Hematopoietic multipotent progenitor cell treated with erythropoietin and hydrocortisone succinate and interleukin-3 and kit ligand, for 6 days (in vitro differentiated cells): ENCODE data around the gene PLIN1.

Source experiments
- DNase-seq: peaks from one replicate; pipeline ENCODE4 v3.0.0-alpha.2; 2015

The PLIN1 gene

DNA sequence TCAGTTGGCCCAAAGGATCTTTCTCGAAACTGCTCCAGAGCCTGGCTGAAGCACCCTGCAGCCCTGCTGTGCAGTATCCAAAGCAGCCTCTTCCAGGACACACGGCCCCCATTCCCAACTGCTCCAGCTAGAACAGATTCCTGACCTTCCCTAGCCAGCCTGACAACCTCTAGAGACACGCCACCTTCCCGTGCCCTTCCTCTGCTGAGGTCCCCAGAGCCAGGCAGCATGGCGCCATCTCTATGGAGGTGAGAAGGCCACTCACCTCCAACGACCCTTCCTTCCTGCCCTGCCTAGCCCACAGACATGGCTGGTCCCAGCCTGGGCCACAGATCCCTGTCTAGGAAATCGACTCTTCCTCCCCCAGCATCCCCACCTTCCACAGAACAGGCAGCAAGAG lies 27.0 kb downstream of the PLIN1 start:
- no peak for DNase-seq

DNA sequence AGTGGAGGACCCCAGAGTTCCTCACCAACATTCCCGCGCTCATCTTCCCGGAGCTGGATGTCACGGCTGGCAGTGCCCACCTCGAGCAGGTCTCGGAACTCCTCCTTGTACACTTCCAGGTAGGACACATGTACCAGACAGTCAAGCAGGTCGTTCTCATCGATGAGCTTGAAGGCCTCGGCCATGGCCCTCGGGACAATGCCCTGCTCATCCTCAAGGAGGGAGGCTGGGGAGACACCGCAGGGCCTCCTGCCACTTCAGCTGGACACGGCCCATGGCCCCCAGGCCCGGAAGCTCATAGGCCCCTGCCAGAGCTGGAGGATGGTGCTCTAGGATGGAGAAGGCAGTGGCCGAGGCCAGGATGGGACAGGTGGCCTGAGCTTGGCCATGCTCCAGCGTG lies 29.5 kb downstream of the PLIN1 start:
- no peak for DNase-seq

DNA sequence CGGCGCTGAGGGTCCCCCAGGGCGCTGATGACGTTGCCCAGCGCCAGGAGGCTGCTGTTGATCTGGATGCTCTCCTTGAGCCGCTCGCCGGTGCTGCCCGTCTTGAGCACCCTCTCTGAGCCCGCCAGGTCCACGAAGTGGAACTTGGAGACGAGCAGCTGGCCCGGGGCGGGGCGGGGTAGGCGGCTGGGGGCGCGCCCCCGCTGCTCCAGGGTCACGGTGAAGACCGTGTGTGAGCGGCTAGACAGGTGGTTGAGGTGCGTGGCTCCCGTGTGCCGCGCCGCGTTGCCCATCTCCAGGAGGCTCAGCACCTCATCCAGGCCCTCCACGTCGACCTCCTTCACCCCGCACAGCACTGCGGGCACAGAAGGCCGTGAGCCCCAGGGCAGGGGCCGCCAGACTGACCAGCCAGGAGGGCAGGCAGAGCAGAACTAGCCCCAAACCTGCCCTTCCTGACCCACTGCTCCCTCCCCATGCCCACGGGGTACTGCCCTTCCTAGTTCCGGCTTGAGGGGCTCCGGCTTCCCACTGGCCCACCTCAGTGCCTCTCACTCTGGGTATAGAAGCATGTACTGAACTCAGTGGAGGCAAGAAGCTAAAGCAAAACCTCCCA lies 30.0 kb downstream of the PLIN1 start:
- no peak for DNase-seq

GRCh38 chr15:89648106-89649012 lies 30.8 kb downstream of the PLIN1 start:
- DNase-seq: no peak

DNA sequence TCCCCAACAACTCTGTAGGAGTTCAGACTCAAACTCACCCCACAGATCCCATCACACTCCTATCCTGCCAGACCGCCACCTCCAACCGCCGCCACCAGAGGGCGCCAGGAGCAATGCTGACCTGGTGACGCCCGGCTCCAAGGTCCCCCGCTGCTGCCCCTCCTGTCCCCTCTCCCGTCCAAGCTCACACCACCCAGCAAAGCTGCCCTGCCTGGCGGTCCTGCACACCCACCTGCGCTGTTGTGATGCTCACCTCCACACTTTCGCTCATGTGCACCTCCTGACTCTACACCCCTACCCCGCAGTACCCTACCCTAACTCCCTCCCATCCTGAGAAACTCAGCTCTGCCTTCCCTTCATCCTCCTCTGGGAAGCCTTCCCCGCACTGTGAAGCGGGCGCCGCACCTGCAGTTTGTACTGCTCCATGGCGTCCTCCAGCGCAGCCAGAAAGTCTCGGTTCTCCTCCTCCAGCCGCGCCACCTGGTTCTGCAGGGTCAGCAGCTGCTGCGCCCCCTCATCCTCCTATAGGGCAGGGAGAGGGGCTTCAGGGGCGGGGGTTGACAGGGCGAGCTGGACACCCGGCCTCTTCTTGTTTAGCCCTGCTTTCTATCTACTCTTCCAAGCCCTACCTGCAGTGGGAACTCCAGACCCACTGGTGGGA lies 31.8 kb downstream of the PLIN1 start:
- DNase-seq: peak; percentile 77

DNA sequence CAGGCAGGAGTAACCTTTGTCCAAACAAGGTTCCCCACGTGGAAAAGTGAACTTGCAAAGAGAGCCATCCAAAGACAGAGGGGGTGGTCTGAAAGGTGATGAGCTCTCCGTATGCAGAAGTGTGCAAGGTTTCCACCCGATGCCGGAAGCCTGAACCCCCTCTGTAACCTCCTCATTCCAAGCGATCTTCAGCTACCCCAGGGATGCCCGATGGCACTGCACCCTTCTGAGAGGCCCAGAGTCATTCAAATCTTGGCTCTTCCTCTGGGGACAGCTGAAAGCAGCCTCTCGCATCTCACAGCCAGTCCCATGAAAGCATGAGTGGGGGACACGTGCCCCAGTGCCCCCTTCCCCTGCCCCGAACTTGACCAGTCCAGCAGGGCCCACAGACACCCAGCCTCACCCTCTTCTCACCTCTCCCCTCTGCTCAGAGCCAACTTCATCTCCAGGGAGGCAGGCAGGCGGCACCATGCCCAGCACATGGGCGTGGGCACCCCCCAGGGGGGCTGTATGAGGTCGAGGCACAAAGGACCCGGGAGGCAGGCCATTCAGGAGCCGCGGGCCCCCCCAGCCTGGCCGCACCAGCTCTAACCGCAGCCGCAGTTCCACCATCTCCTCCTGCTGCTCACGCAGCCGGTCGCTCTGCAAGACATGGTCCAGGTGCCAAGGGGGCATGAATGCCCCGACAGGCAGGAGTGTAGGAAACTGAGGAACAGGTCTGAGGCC lies 32.6 kb downstream of the PLIN1 start:
- DNase-seq: no peak

- DNase-seq: no peak
Observed at GRCh38 chr15:89645680-89646079, 33.5 kb downstream of the PLIN1 start.

- no peak for DNase-seq
Observed at GRCh38 chr15:89642106-89642505, 37.1 kb downstream of the PLIN1 start.

- no peak for DNase-seq
Observed at GRCh38 chr15:89641053-89641452, 38.1 kb downstream of the PLIN1 start.

DNA sequence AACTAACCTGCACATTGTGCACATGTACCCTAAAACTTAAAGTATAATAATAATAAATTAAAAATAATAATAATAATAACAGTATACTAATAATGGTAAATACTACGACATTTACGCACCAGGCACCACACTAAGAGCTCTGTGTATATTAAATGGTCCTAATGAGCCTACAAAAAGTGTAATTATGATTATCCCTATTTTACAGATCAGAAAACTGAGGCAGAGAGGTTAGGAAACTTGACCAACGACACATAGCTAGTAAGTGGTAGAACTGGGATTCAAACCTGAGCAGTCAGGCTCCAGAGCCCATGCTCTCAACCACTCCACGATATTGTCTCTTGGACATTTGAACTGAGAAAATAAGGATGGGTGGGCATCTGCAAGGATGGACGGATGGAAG lies 38.9 kb downstream of the PLIN1 start:
- DNase-seq: no peak

DNA sequence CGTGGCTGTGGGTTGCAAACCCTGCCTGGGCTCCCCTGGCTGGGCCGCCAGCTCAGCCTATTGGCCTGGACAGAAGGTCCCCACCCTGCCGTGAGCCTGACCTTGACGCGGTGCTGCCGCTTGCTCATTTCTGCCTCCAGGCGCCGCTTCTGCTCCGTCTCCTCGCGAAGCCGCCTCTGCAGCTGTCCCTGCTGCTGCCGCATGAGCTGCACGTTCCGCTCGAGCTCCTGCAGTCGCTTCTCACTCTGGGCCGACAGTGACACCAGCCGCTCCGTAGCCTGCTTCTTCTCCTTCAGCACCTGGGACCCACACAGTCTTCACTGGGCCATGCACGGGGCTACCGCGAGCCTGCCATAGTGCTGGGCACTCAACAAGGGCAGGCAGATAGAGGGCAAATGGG lies 45.6 kb downstream of the PLIN1 start:
- DNase-seq: no peak

- no peak for DNase-seq
Observed at GRCh38 chr15:89632563-89633430, 46.4 kb downstream of the PLIN1 start.

GRCh38 chr15:89631902-89632264 lies 47.3 kb downstream of the PLIN1 start:
- DNase-seq: no peak

DNA sequence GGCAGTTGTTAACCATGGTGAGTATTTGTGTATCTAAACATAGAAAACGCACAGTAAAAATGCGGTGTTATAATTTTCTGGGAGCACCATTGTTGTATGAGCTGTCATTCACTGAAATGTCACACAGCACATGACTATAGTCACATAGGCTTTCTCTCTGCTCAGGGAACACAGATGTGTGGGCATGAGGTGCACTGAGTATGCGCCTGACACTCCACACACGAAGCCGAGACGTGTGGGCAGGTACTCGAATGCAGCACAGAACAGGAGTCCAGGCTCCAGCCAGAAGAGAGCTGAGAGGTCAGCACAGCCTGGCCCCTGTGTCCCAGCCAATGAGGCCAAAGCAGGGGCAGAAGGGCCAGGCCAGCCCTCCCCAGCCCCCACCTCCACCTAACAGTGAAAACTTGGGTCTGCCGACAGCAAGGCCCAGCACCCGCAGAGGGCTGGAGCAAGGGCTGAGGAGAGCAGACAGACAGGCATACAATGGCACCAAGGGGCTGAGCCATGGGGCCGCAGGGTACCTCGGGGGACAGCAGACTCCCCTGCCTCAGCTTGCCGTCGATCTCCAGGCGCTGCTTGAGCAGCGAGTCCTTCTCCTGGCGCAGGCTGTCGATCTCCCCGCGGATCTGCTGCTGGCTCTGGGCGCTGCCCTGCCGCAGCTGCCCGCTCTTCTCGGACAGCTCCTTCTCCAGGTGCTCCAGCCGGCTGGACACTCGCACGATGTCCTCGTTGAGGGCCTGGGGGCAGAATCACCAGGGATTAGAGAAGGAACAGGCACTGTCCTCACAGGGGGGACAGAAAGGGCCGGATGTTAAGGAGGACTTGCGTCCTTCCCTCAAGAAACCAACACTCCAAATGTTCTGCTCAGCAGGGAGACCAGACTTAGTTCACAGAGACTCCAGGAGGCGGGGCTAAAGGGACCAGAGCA lies 47.9 kb downstream of the PLIN1 start:
- DNase-seq: no peak

GRCh38 chr15:89630260-89630659 lies 48.9 kb downstream of the PLIN1 start:
- no peak for DNase-seq

- DNase-seq: no peak
Observed at GRCh38 chr15:89629829-89630228, 49.3 kb downstream of the PLIN1 start.

DNA sequence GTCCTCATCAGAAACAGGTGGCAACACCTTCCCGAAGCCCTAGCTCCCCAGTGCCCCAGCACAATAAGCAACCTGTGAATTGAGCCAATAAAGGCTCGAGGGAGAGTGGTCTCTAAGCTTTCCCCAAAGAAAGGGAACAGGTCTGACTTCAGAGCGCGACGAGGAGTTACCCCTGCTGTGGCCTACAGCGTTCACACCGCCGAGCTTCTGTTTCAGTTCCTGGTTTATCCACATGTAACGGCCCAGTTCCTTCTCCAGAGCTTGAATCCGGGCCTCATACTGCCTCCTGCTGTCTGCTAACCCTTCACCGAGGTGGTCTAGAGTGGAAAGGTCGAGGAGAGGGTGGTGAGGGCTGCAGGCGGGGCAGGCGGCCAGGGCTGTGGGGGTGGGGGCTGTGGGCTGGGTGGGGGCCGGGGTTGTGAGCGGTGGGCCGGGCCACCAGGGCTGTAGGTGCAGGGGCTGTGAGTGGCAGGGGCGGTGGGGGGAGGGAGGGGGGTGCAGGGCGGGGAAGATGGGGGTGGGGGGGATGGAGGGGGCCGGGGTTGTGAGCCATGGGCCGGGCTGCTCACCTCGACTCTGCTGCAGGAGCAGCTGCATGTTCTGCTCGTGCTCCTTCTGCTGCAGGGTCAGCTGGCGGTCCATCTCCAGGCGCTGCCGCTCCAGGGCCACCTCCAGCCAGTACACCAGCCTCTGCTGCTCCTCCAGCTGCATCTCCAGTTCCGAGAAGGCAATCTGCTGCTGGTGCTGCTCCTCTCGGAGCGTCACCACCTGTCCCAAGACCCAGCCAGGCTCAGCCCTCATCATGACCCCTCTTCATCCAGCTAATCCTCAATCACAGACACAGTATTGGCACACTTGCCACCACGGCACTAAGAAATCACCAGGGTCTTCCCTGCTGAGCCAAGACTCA lies 50.1 kb downstream of the PLIN1 start:
- no peak for DNase-seq

DNA sequence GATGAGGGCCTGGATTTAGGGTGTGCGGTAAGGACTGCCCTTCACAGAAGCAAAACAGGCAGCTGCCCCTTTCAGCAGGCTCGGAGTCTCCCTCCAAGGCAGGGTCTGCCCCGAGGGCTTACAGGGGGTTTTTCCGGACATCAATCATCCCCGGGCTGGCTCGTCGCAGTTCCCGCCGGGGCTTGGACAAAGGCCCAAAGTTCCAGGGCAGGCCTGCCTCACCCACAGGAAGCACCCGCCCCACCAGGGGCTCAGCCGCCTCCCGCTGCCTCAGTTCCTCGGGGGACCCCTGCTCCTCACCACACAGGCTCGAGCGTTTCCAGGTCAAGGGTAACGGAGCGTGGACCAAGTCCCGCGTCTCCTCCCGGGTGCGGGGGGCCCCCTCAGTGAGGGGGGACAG lies 50.9 kb downstream of the PLIN1 start:
- DNase-seq: no peak

DNA sequence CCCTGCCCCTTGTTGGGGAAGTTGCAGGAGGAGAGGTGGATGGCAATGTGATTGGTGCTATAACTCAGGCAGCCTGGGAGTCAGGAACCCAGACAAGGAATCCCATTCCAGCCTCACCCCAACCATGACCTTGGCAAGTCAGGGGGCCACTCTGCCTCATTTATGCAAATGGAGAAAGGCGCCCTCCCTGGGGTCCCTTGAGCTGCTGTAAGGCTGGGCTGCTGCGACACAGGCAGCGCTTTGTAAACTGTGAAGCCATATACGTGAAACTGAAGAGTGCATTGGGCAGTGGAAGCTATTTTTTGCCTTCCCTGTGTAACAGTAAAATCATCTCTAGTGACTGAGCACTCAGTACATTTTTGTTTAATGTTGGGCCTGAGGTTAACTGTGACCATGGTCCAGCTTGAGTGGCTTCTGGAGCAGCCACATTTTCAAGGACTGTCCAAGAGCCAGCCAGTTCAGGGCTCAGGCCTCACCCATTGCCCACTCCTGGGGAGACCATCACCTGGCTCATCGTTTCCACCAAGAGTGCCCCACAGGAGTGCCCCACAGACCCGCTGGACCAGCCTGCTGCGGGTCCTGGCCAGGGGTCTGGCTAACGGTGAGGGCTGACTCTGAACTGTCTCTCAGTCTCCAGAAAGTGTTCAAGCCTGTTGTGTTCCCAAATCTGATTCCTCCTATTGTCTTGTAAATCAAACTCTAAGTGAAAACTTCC lies 51.8 kb downstream of the PLIN1 start:
- no peak for DNase-seq
